NCI-H187 treated with DMSO at 0.1 percent for 48 hours (cell line): ENCODE results near the gene CAPN10.

Source experiments
- DNase-seq: peaks from one replicate; lab custom pipeline; 2025; lab: John Stamatoyannopoulos, UW

CAPN10 gene

GRCh38 chr2:240589375-240589774 is 2.8 kb downstream of the CAPN10 start:
- no peak for DNase-seq

- no peak for DNase-seq
Observed at GRCh38 chr2:240589850-240590525, 3.5 kb downstream of the CAPN10 start.

DNA sequence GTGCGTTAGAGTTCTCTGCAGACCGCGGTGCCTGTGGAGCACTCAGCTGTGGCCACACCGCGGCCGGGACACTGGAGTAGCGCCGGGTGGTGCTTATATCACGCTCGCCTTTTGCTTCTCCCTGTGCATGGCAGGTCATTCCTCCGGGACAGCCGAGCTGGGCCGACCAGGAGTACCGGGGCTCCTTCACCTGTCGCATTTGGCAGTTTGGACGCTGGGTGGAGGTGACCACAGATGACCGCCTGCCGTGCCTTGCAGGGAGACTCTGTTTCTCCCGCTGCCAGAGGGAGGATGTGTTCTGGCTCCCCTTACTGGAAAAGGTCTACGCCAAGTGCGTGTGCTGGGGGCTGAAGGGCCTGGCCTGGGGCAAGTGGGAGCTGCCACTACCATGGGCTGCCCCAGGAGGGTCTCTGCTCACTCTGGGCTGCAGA is 4.2 kb downstream of the CAPN10 start:
- DNase-seq: no peak

DNA sequence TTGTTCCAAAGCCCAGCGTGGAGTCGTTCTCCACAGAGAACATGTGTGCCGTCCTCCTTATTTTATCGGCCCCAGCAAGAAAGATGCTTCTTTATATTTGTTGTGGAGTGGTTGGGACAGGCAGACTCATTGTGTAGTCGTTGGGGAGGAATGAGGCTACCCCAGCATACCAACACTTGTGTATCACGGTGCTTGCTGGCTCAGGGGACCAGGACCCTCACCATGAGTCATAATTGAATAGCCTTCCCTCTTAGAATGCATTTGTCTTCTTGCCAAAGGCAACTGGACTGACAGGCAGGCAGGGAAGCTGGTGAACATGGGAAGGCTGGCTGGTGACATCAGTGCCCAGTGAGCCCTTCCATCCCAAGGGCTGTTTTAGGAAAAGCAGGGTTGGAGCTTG is 4.7 kb downstream of the CAPN10 start:
- no peak for DNase-seq

- DNase-seq: no peak
Observed at GRCh38 chr2:240591784-240592183, 5.2 kb downstream of the CAPN10 start.

GRCh38 chr2:240593026-240593702 is 6.6 kb downstream of the CAPN10 start:
- DNase-seq: no peak

GRCh38 chr2:240593703-240594451 is 7.3 kb downstream of the CAPN10 start:
- no peak for DNase-seq

DNA sequence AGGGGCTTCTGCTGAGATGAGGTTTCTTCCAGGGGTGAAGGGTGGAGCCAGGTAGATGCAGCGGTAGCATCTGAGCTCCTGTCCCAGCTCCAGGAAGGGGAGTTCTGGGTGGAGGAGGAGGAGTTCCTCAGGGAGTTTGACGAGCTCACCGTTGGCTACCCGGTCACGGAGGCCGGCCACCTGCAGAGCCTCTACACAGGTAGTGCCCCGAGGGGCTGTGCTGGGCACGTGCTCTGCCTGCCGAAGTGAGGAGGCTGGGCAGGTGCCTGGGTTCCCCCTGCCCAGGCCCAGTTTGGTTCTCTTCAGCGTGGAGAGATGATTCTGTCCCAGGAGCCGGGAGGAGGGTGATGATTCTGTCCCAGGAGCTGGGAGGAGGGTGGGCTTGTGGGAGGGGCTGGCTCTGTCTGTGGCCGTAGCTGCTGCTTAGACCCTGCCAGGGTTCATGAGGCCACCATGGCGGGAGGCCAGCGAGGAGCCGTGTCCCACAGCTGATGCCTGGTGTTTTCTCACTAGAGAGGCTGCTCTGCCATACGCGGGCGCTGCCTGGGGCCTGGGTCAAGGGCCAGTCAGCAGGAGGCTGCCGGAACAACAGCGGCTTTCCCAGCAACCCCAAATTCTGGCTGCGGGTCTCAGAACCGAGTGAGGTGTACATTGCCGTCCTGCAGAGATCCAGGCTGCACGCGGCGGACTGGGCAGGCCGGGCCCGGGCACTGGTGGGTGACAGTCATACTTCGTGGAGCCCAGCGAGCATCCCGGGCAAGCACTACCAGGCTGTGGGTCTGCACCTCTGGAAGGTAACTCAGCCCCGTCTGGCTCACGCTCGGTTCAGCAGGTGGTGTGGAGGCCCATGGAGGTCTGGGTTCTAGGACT is 8.2 kb downstream of the CAPN10 start:
- DNase-seq: no peak

GRCh38 chr2:240595381-240596079 is 9.0 kb downstream of the CAPN10 start:
- DNase-seq: no peak

GRCh38 chr2:240596080-240596460 is 9.5 kb downstream of the CAPN10 start:
- DNase-seq: no peak

DNA sequence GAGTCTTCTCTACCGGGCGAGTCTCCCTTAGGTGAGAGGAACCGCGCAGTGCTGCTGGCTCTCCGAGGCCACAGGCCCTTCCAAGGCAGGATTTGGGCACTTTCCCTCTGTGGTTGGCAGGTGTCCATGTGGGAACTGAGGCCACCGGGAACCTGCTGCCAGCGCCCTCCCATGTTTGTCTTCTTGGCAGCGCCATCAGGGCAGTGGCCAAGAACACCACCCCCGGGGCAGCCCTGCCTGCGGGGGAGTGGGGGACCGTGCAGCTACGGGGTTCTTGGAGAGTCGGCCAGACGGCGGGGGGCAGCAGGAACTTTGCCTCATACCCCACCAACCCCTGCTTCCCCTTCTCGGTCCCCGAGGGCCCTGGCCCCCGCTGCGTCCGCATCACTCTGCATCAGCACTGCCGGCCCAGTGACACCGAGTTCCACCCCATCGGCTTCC is 10.0 kb downstream of the CAPN10 start:
- DNase-seq: no peak

GRCh38 chr2:240597054-240597418 is 10.5 kb downstream of the CAPN10 start:
- no peak for DNase-seq

DNA sequence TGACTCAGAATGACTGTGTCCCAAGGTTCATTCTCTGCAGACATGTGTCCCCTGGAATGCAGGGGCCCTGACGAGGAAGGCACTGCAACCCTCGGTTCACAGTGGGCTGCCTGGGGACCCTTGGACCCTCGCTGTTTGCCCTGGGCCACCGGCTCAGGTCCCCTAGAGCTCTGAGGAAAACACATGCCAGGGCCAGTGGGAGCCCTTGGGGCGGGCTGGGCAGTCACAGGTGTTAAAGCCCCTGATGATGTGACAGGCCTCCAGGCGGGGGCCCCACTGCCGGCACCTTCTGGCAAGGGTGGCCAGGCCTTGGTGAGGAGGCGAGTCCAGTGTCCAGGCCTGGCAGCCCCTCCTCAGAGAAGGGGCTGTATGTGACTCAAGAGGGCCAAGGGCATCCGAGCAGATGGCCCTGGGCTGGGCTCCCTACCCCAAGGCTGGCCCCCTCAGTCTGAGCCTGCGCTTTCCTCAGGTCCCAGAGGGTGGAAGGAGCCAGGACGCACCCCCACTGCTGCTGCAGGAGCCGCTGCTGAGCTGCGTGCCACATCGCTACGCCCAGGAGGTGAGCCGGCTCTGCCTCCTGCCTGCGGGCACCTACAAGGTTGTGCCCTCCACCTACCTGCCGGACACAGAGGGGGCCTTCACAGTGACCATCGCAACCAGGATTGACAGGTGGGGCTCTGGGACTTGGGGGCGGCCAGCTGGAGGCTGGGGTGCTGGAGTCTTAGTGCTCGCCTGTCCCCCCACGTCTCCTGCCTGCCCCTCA is 11.1 kb downstream of the CAPN10 start:
- no peak for DNase-seq

DNA sequence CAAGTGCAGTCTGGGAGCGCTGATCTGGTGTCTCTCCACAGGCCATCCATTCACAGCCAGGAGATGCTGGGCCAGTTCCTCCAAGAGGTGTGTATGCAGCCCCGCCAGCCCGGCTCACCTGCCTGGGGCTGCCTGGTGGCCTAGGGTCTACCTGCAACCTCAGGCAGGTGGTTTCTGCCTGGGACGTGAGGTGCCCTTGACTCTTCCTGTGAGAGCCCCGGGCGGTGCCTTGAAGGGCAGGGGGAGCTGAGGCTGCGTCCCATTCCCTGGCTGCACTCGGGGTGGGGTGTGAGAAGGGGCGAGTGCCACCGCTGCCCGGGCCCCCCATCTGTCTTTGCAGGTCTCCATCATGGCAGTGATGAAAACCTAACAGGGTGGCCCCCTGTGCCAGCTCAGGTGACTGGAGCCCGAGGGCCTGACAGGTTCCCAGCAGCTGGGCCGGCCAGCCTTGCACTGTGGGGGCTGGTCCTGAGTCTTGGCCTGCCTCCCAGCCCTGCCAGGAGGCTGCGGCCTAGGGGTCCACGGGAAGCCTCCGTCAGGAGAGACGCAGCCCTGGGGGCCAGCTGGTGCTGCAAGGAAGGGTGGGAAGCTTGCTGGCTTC is 11.9 kb downstream of the CAPN10 start:
- no peak for DNase-seq

GRCh38 chr2:240599141-240599583 is 12.6 kb downstream of the CAPN10 start:
- no peak for DNase-seq

GRCh38 chr2:240600451-240600961 is 14.0 kb downstream of the CAPN10 start:
- no peak for DNase-seq

GRCh38 chr2:240601061-240601830 is 14.7 kb downstream of the CAPN10 start:
- no peak for DNase-seq

DNA sequence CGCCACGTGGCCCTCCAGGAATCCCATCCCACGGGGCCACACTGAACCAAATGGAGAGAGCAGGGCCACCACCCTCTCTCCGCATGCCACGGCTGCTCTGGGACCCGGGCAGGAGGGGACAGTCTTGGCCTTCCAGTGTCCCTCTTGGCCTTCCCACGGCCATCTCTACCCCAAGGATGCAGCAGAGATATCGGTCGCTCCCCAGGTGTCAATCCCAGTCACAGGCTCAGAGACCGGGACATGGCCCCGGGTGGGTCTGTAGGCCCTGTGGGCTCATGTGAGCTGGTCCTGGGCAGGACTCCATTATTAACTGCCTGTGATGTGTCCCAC is 15.3 kb downstream of the CAPN10 start:
- no peak for DNase-seq

- DNase-seq: no peak
Observed at GRCh38 chr2:240602266-240603050, 15.9 kb downstream of the CAPN10 start.
